BE2C (cell line): ENCODE data around the gene NUAK1.

Source experiments
- DNase-seq: peaks from one replicate; pipeline ENCODE4 v3.0.0-alpha.2; 2020
- H3K27me3 ChIP-seq: fragments of 250-450 bp; sonication (Bioruptor Pico); 2 replicates; pipeline ENCODE4 v1.5.1; 2020; ENCODE audit warnings: mild to moderate bottlenecking
- H3K36me3 ChIP-seq: fragments of 250-450 bp; sonication (Bioruptor Pico); 2 replicates; pipeline ENCODE4 v1.5.1; 2020; ENCODE audit warnings: mild to moderate bottlenecking
- H3K4me1 ChIP-seq: fragments of 250-450 bp; sonication (Bioruptor Pico); 2 replicates; pipeline ENCODE4 v1.5.1; 2020
- H3K4me3 ChIP-seq: 2 replicates; pipeline ENCODE4 v1.5.1; 2011; ENCODE audit warnings: low read depth, low read length
- H3K9me3 ChIP-seq: fragments of 250-450 bp; sonication (Bioruptor Pico); 2 replicates; pipeline ENCODE4 v1.5.1; 2020
- CTCF ChIP-seq: IDR thresholded peaks from 2 replicates; pipeline ENCODE4 v1.5.1; 2012; ENCODE audit warnings: mild to moderate bottlenecking, low read depth, low read length

The NUAK1 gene

GRCh38 chr12:106112145-106112821 is 26.5 kb downstream of the NUAK1 start:
- Histone ChIP-seq H3K36me3 (no peaks in the 10 kb centered on the region), H3K27me3 (no peaks in the 10 kb centered on the region), H3K4me1 (no peaks in the 10 kb centered on the region), H3K4me3 (no peak overlapping the region), H3K9me3 (no peaks in the 10 kb centered on the region)
- no peak for DNase-seq
- TF ChIP-seq CTCF: no peak

DNA sequence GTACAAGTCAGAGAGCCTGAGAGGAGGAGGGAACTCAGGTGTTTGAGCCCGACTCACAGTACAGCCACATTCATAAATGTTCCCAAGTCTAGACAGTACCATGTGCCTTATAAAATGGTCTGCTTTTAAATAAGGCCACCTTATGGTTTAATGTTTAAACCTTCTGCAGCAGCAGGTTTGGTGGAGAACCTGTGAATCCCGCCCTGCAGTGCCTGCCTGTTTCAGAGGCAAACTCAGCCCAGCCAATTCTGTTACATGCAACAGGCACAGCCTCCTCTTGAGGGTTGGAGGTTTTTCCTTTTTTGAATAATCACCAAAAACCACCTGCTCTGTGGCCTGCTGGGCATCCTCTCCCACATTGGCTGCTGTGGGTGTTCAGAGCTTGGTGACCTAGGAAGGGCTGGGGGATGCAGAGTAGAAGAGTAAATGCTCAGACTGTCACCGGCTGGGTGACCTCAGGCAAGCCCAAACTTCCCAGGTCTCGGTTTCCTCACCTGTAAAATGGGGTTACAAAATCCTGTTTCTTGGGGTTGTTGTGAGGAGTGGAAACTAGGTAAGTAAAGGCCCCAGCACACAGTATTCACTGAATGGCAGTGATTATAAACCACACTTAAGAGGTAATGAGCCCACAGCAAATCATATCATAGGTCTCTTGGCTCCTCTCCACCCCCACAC is 28.0 kb downstream of the NUAK1 start:
- no peak for TF ChIP-seq CTCF
- no peaks in the 10 kb centered on the region for H3K36me3 ChIP-seq
- no peaks in the 10 kb centered on the region for H3K9me3 ChIP-seq
- H3K4me3 ChIP-seq: no peak overlapping the region
- DNase-seq: no peak
- H3K27me3 ChIP-seq: no peaks in the 10 kb centered on the region
- H3K4me1 ChIP-seq: peaks cover 3% of the 10 kb centered on the region

GRCh38 chr12:106109168-106109910 is 29.4 kb downstream of the NUAK1 start:
- Histone ChIP-seq H3K9me3 (no peaks in the 10 kb centered on the region), H3K36me3 (no peaks in the 10 kb centered on the region), H3K27me3 (no peaks in the 10 kb centered on the region), H3K4me1 (peaks cover 3% of the 10 kb centered on the region), H3K4me3 (no peak overlapping the region)
- TF ChIP-seq CTCF: no peak
- no peak for DNase-seq

GRCh38 chr12:106108185-106108835 is 30.4 kb downstream of the NUAK1 start:
- Histone ChIP-seq H3K4me3 (no peak overlapping the region), H3K27me3 (no peaks in the 10 kb centered on the region), H3K9me3 (no peaks in the 10 kb centered on the region), H3K36me3 (no peaks in the 10 kb centered on the region), H3K4me1 (peaks cover 3% of the 10 kb centered on the region)
- no peak for TF ChIP-seq CTCF
- DNase-seq: no peak

GRCh38 chr12:106107566-106107965 is 31.2 kb downstream of the NUAK1 start:
- DNase-seq: no peak
- H3K36me3 ChIP-seq: no peaks in the 10 kb centered on the region
- H3K27me3 ChIP-seq: no peaks in the 10 kb centered on the region
- no peak overlapping the region for H3K4me3 ChIP-seq
- no peaks in the 10 kb centered on the region for H3K9me3 ChIP-seq
- TF ChIP-seq CTCF: no peak
- H3K4me1 ChIP-seq: peaks cover 3% of the 10 kb centered on the region
